Activated CD4-positive, alpha-beta T cell treated with anti-CD3 and anti-CD28 coated beads, Interleukin-10, Interleukin-2, amounts not matched to agents 100 ng/mL and 50 ng/mL, durations not matched to agents 16 hours and 8 hours (primary cell): ENCODE measurements around the gene SSH2.

Source experiments
- DNase-seq: peaks from one replicate; pipeline ENCODE4 v3.0.0-alpha.2; 2020

Gene SSH2

GRCh38 chr17:29585080-29585751 lies 344.8 kb downstream of the SSH2 start:
- DNase-seq: peak; percentile 35

DNA sequence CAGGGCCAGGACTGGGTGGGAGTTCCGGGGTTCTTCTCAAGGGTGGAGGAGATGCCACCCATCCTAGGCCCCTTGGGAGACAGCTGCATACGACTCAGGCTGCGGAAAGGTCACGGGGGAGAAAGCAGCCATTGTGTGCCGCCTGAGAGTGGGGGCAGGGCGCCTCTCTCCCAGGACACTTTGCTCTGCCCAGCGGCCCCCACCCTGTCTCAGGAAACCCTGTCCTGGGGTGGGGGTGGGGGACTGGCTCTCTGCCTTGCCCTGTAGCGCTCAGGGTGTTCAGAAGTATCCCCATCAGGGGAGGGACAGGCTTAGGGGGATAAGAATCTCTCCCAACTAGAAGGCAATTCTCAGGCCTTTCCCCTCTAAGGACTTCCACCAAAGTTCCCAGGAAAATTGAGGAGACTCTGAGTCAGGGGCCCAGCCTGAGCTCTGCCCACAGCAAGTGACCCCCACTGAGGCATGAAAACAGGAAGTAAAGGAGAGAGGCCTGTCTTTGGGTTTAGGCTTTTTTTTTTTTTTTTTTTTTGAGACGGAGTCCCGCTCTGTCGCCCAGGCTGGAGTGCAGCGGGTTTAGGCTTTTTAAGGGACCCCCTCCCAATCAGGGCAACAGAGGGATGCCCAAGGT lies 345.5 kb downstream of the SSH2 start:
- DNase-seq: no peak

GRCh38 chr17:29583324-29584248 lies 346.4 kb downstream of the SSH2 start:
- no peak for DNase-seq

DNA sequence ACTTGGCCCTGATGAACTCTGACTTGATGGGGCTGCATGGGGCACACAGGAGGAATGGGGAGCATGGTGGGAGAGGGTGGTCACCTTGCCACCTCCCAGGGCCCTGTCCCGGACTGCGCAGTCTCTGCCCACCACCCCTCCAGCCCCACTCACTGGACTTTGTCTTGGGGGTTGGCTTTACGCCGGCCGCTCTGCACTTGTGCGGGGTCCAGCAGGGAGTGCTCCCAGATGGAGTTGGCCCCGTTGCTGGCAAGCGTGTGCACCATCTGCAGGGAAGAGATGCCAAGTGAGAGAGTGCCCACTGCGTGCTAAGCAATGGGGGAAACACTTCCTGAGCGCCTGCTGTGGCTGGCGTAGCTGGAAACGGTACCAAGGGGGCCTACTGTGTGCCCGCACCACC lies 347.3 kb downstream of the SSH2 start:
- DNase-seq: no peak

DNA sequence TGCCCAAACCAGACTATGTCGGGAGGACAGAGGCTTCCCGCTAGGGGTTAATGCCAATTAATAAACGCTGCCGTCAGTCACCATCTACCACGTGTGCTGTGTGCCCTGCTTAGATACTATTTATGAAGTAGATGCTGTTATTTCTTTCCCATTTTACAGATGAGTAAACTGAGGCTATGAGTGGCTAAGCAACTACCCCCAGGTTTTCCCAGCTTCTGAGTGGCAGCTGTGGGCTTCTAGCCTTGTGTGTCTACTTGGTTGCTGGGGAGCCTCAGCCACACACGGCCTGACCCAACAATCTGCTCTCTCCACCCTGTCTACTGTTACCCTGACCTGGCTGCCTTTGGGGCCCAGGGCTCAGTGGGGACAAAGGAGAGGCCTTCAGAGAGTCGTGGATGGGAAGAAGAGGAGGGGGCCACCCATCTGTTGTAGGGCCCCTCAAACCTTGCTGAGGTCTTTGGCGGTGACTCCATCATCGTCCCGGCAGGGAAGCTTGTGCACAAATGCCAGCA lies 347.7 kb downstream of the SSH2 start:
- no peak for DNase-seq

DNA sequence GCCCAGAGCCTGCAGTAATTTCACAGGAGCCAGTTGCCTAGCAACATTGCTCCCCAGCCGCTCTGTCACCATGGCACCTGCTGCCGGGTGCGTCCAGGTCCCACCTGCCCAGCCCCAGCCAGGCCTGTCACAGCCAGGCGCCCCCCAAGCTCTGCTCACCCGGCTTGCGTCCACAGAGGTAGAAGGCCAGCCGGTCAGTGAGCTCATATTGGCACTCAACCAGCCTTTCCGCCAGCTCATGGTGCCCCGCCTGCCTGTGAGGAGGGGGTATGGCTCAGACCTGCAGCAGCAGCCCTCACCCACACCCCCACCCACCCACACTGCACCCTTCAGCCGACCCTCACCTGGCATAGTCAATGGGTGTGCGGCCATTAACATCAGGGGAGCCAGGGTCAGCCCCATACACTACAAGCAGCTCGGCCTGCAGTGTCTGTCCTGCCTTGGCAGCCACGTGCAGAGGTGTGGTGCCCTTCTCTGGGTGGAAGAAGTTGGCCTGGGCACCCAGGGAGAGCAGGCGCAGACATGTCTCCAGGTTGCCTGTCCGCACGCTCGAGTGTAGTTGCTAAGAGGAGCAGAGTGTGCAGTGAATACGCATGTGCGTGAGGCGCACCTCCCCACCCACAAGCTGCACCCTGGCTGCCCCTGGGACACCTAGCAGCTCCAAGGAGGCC lies 348.3 kb downstream of the SSH2 start:
- no peak for DNase-seq

GRCh38 chr17:29579866-29580771 lies 349.9 kb downstream of the SSH2 start:
- DNase-seq: peak; percentile 94

- no peak for DNase-seq
These were observed 351.2 kb downstream of the SSH2 start for GRCh38 chr17:29578626-29579485.

GRCh38 chr17:29577385-29578211 lies 352.4 kb downstream of the SSH2 start:
- no peak for DNase-seq

DNA sequence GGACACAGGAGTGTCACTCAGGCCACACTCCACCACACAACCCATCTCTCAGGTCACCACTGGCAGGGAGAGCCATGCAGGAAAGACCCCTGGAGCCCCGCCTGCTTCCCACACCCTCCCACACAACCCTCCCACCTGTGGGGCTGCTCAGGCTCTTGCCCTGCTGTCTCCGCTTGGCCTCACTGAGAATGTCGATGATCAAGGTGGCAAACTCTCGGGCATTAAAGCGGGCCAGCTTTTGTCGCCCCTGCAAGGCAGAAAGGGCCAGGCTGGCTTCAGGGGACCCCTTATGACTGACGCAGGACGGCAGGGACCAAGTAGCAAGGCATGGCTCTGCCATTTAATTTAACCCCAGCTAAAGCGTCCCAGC lies 353.0 kb downstream of the SSH2 start:
- DNase-seq: no peak

- DNase-seq: no peak
These were observed 353.6 kb downstream of the SSH2 start for GRCh38 chr17:29576214-29577000.
